Skeletal muscle tissue (tissue), 4 donors: Measurements from ENCODE around the gene KIF5A. TPM values are rescaled to one million over a fixed set of nuclear protein-coding genes. Genes with fewer than 3 reads are reported as not detected.
A peak's percentile ranks its signal among the peaks of the same experiment; 100 is the strongest.

Experiments used
- H3K27ac ChIP-seq: one replicate; pipeline ENCODE4 v1.7.0; 2013; ENCODE audit warnings: mild to moderate bottlenecking, low read depth, low read length, inconsistent platforms
- H3K27me3 ChIP-seq, 3 donors: one replicate each; pipeline ENCODE4 v1.7.0; 2013; ENCODE audit warnings: low read length in 3 of 3; ENCODE audit not compliant: control insufficient read depth in 3 of 3, insufficient read depth in 3 of 3
- H3K36me3 ChIP-seq, 3 donors: one replicate each; pipeline ENCODE4 v1.7.0; 2013; ENCODE audit warnings: low read length in 3 of 3; ENCODE audit not compliant: control insufficient read depth in 3 of 3, insufficient read depth in 3 of 3
- H3K4me1 ChIP-seq, 3 donors: one replicate each; pipeline ENCODE4 v1.7.0; 2013; ENCODE audit warnings: low read length in 3 of 3, mild to moderate bottlenecking in 3 of 3; ENCODE audit not compliant: control insufficient read depth in 3 of 3, insufficient read depth in 3 of 3
- H3K4me3 ChIP-seq, 3 donors: one replicate each; pipeline ENCODE4 v1.7.0; 2013; ENCODE audit warnings: low read length in 3 of 3
- H3K9ac ChIP-seq, 3 donors: one replicate each; pipeline ENCODE4 v1.7.0; 2013; ENCODE audit warnings: low read length in 3 of 3, mild to moderate bottlenecking in 3 of 3, moderate library complexity in 2 of 3, low read depth in 1 of 3
- H3K9me3 ChIP-seq, 3 donors: one replicate each; pipeline ENCODE4 v1.7.0; 2013; ENCODE audit warnings: low read length in 3 of 3; ENCODE audit not compliant: control insufficient read depth in 3 of 3
- total RNA-seq: library from RNA; depleted of rRNA; stranded (reverse); fragments of >200 nt; gene quantifications from one replicate; pipeline ENCODE4 v1.2.3, GENCODE V29; 2014
- donor health status: Osteomylitis.

KIF5A gene
- total RNA-seq, 1 donor from 2014 or later: under 0.01 TPM

DNA sequence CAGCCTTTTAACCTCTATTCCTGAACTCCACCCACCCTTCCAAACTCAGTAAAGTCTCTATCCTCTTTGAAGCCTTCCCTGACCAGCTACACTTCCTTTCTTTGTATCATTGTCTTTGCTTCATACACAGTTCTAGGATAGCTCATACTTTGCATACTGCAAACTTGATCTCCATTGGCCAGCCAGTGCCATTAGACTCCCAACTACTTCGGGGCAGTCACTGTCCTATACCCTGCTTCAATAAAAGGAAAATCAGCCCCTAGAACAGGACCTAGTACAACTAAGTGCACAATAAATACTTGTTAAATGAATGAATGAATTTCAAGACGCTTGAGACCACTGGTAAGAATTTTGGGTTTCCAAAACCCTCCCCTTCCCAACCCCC, 40.6 kb downstream of the KIF5A start:
- H3K27ac ChIP-seq: no peak overlapping the region
- peak overlapping the region; percentile 65 to 87 (median 69) for H3K9ac ChIP-seq
- H3K36me3 ChIP-seq: peaks cover 0 to 3% (median 0%) of the 10 kb centered on the region in 3 donors
- peaks cover 0 to 10% (median 6%) of the 10 kb centered on the region in 3 donors for H3K27me3 ChIP-seq
- peak overlapping the region; percentile 82 to 90 (median 88) for H3K4me3 ChIP-seq
- H3K9me3 ChIP-seq: no peaks in the 10 kb centered on the region
- H3K4me1 ChIP-seq: peaks cover 11 to 21% (median 13%) of the 10 kb centered on the region in 3 donors

DNA sequence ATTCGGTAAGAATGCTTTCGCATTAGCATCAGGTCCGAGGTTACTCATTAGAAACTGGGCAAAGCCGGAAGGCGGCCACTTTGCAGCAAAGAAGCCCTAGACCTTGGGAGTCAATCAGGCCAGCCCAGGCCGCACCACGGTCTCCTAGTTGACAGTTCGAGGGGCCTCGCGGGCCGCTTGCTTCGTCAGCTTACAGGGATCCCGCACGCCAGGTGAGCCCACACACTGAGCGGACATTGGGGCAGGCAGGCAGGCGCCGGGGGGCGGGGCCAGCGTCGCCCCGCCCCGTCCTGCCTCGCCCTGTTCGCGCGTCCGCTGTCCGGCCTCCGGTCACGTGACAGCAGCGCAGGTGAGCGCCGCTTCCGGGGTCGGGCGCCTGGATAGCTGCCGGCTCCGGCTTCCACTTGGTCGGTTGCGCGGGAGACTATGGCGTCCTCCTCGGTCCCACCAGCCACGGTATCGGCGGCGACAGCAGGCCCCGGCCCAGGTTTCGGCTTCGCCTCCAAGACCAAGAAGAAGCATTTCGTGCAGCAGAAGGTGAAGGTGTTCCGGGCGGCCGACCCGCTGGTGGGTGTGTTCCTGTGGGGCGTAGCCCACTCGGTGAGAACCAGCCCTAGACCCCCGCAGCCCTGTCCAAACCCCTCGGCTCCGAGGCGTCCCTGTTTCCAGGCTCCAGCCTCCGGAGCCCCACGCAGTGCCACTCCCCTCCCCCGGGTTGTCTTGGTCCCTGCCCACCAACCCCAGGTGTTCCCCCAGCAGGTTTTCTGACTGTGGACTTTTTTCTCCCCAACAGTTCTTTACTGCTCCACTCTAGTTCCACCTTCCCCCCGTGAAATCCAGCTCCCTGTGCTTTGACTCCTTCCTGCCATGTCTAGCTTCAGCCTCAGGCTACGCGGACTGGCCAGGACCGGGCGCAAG, 41.3 kb downstream of the KIF5A start, which contains the start of gene PIP4K2C:
Gene PIP4K2C (plus strand): TSS at position 329 of the 918 bp plus-strand sequence. CDS start 98 bp downstream, at position 427.
- Histone ChIP-seq H3K36me3 (peaks cover 0 to 5% (median 3%) of the 10 kb centered on the region in 3 donors), H3K4me1 (peaks cover 11 to 21% (median 13%) of the 10 kb centered on the region in 3 donors), H3K9me3 (no peaks in the 10 kb centered on the region), H3K9ac (peak within 1 kb of the TSS; percentile 65 to 87 (median 69)), H3K27me3 (peaks cover 0 to 10% (median 6%) of the 10 kb centered on the region in 3 donors), H3K27ac (peak within 1 kb of the TSS; percentile 16), H3K4me3 (peak within 1 kb of the TSS; percentile 82 to 90 (median 88))

DNA sequence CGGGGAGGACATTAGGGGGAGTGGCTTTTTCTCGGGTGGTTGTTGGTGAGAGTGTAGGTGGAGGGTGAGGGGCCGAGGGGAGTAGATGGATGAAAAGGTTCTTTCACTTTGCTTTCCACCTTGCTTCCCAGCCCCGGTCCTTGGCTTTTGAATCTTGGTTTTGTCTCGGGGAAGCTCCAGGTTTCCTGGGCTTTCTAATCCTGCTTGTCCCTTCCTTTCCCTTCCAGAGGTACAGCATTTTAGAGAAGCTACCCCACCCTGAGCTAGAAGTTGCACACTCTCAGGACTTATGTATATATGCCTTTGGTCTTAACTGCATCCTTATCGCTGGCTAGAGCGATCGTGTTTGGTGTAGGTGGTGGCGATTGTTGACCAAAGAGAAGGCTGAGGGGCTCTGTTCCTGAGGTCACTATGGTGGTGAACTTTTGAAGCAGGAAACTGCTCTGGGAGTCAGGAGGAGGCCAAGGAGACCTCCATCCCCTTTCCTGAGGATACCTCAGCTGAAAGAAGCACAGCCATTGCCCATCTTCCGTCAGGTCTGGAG, 42.0 kb downstream of the KIF5A start:
- H3K27ac ChIP-seq: no peak overlapping the region
- H3K4me3 ChIP-seq: peak overlapping the region; percentile 82 to 90 (median 88)
- peaks cover 0 to 10% (median 6%) of the 10 kb centered on the region in 3 donors for H3K27me3 ChIP-seq
- peaks cover 11 to 21% (median 13%) of the 10 kb centered on the region in 3 donors for H3K4me1 ChIP-seq
- H3K9ac ChIP-seq: peak overlapping the region; percentile 65 to 87 (median 69)
- H3K36me3 ChIP-seq: peaks cover 0 to 10% (median 7%) of the 10 kb centered on the region in 3 donors
- no peaks in the 10 kb centered on the region for H3K9me3 ChIP-seq

DNA sequence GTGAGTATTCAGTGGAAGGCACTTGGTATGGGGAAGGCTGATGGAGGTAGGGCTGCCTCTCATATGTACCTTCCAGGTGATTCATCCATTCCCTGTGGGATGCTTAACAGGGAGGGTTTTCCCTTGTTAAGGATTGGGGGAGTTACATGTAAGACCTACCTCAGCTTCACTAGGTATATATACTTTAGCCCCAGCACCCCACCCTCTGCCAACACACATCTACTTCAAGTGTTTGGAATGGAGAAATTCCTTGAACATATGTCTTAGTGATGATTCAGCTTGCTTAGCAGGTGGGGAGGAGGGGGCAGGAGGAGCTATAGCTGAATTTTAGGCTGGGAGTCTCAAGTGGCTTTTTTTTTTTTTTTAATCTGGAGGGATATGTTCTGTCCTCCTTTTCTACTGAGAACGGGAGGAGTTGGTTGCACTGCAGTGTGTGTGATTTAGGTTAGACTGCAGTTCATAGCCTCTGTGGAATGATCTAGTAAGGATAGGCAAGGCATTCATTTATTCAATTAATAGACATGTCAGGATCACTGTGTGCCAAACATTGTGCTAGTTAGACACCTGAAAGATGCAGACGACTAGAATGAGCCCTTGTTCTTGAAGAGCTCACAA, 42.8 kb downstream of the KIF5A start:
- Histone ChIP-seq H3K36me3 (peaks cover 0 to 15% (median 9%) of the 10 kb centered on the region in 3 donors), H3K9me3 (no peaks in the 10 kb centered on the region)

DNA sequence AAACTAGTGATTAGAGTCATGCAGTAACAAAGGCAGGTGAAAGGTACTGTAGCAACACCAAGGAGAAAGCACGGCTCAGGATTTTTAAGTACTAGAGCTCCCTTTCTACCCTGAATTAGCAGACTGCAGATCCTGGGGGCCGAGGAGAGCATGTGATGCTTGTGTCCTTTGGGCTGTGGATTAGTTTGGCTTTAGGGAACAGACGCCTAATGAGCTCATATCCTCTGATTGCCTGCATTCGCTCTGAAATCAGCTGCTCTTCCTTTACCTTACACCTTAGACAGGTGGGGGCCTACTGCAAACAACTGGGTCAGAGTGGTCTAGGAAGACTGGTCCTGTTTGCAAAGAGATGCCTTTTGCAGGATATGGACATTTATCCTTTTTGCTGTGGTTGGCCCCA, 43.3 kb downstream of the KIF5A start:
- Histone ChIP-seq H3K27ac (no peak overlapping the region), H3K36me3 (peaks cover 0 to 15% (median 9%) of the 10 kb centered on the region in 3 donors), H3K4me1 (peaks cover 11 to 21% (median 13%) of the 10 kb centered on the region in 3 donors), H3K4me3 (peak overlapping the region in 1 of 3 donors; percentile 23), H3K9me3 (no peaks in the 10 kb centered on the region), H3K9ac (no peak overlapping the region), H3K27me3 (peaks cover 0 to 8% (median 1%) of the 10 kb centered on the region in 3 donors)

More for the DNA sequence above, 42.8 kb downstream of the KIF5A start:
- Histone ChIP-seq H3K27ac (no peak overlapping the region), H3K27me3 (peaks cover 0 to 10% (median 6%) of the 10 kb centered on the region in 3 donors), H3K4me3 (no peak overlapping the region), H3K4me1 (peaks cover 11 to 21% (median 13%) of the 10 kb centered on the region in 3 donors), H3K9ac (no peak overlapping the region)

DNA sequence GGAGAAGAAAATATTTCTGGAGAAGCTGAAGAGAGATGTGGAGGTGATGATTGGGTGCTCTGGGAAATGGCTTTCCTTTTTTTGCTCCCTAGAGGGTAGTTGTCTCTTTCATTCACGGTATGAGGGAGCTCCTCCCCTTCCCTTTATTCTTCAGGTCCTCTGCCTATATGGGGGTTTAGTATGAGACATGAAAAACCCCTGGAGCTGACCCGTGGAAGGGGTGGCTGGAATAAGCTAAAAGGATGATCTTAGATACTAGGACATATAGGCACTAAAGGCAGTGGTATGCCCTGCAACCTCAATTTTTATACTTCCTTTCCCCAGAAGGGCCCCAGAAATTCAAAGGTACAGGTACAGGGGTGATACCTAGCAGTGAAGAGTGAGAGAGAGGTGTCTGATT, 50.6 kb downstream of the KIF5A start:
- H3K9me3 ChIP-seq: no peaks in the 10 kb centered on the region
- H3K27ac ChIP-seq: no peak overlapping the region
- H3K4me3 ChIP-seq: no peak overlapping the region
- H3K36me3 ChIP-seq: peaks cover 21 to 42% (median 32%) of the 10 kb centered on the region in 3 donors
- H3K9ac ChIP-seq: no peak overlapping the region
- peaks cover 6 to 10% (median 7%) of the 10 kb centered on the region in 3 donors for H3K27me3 ChIP-seq
- peaks cover 6 to 12% (median 9%) of the 10 kb centered on the region in 3 donors for H3K4me1 ChIP-seq

DNA sequence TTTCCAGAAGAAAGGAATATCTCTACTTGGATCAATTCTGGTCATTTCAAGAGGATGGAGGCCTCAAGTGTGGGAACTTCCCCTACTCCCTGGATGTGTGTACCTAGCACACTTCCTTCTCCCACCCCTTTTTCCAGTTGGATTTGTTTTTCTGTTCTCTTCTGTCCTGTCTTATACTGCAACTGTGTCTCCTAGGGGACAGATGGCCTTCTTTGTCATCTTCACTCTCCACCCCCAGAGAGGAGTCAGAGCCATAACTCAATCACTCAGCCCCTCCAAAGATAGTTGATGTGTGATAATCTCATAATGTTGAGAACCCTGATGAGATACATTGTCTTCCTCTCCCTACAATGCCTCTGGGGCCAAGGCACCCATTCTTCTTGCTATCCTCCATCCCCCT, 52.7 kb downstream of the KIF5A start:
- H3K27ac ChIP-seq: no peak overlapping the region
- peaks cover 10 to 20% (median 13%) of the 10 kb centered on the region in 3 donors for H3K4me1 ChIP-seq
- no peak overlapping the region for H3K9ac ChIP-seq
- no peaks in the 10 kb centered on the region for H3K9me3 ChIP-seq
- no peak overlapping the region for H3K4me3 ChIP-seq
- peaks cover 21 to 30% (median 23%) of the 10 kb centered on the region in 3 donors for H3K36me3 ChIP-seq
- H3K27me3 ChIP-seq: peaks cover 16 to 21% (median 17%) of the 10 kb centered on the region in 3 donors

DNA sequence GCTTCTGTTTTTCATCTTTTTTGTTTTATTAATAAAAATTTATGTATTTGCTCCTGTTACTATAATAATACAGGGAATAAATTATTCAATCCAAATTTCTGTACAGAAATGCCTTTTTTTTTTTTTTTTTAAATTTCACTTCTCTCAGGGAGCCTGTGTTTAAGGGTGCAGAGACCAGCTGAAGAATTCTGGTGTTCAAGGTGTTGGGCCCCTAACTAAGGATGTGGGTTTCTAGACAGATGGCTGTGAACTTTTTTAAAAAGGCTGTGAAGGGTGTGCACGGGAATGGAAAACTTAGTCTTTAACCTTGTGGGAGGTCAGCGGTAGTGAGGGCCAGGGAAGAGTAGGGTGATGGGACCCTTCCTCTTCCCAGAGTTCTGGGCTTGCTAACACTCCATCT, 53.5 kb downstream of the KIF5A start:
- Histone ChIP-seq H3K27me3 (peaks cover 16 to 21% (median 20%) of the 10 kb centered on the region in 3 donors), H3K9ac (no peak overlapping the region), H3K9me3 (no peaks in the 10 kb centered on the region), H3K27ac (peak overlapping the region; percentile 28), H3K4me1 (peaks cover 11 to 20% (median 14%) of the 10 kb centered on the region in 3 donors), H3K4me3 (no peak overlapping the region), H3K36me3 (peaks cover 21 to 33% (median 23%) of the 10 kb centered on the region in 3 donors)

DNA sequence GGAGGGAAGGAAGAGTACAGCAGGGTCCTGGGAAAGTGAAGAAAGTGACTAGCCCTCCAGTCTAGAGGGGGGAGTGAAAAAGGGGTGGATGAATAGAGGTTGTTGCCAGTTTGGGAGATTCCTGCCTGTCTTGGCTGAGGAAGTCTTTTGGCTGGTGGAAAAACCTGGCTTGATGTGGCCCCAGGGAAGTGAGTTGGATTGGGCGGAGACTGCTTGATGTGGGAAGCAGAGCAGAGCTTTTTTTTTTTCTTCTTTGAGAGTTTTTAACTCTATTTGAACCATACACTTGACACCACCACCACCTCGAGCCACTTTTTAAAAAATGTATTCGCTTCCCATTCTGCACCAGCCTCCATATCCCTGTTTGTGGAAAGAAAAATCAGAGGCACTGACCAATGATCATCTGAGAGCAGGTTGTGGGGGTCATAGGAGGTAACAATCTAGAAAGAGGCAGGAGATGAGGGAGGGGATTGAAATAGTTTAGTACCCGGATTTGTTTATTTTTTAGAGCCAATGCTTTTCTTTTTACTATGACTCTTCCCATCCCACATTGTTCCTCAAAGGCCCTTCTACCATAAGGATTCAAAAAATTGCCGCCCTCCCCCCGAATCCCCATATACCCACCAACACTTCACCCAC, 54.1 kb downstream of the KIF5A start:
- no peaks in the 10 kb centered on the region for H3K9me3 ChIP-seq
- peak overlapping the region; percentile 63 to 75 (median 73) for H3K4me3 ChIP-seq
- H3K9ac ChIP-seq: peak overlapping the region; percentile 59 to 71 (median 70)
- peaks cover 11 to 20% (median 18%) of the 10 kb centered on the region in 3 donors for H3K4me1 ChIP-seq
- H3K36me3 ChIP-seq: peaks cover 17 to 30% (median 21%) of the 10 kb centered on the region in 3 donors
- peak overlapping the region; percentile 77 for H3K27ac ChIP-seq
- H3K27me3 ChIP-seq: peaks cover 16 to 26% (median 26%) of the 10 kb centered on the region in 3 donors
